Renal cortex interstitium (tissue), 15 donors: ENCODE data around the gene KIAA2012. TPM values are rescaled to one million over a fixed set of nuclear protein-coding genes. Genes with fewer than 3 reads are reported as not detected.

Experiments
- DNase-seq, 11 donors: peaks; one replicate each; pipeline ENCODE4 v3.0.0-alpha.2; 2013; ENCODE audit warnings: low read depth in 9 of 11, low spot score in 4 of 11; ENCODE audit errors: extremely low read depth in 1 of 11
- long read RNA-seq, 16 experiments: transcript quantifications; one replicate each; lab custom pipeline, GENCODE V29; 2026
- polyA plus RNA-seq, 3 donors: library from polyadenylated mRNA; unstranded; fragments of 120-200 nt; gene quantifications; one replicate each; pipeline ENCODE4 v1.2.1, GENCODE V29; 2013; ENCODE audit not compliant: insufficient read length in 3 of 3

Gene KIAA2012
- polyA plus RNA-seq, result under 1 TPM; 0.06 to 0.11 (median 0.10) TPM
- long read RNA-seq, donor 1, result 0 reads
- long read RNA-seq, donor 2, result 0 reads
- long read RNA-seq, donor 3, result 0 reads
- long read RNA-seq, donor 4, result 0 reads
- long read RNA-seq, donor 5, result 0 reads
- long read RNA-seq, donor 6, result 0 reads
- long read RNA-seq, donor 7, result 0 reads
- long read RNA-seq, donor 8, partial matches to known transcripts, result 337 of 367 reads
- long read RNA-seq, donor 8, other reads (novel, unspliced or antisense), result 30 of 367 reads
- long read RNA-seq, donor 9, partial matches to known transcripts, result 178 of 183 reads
- long read RNA-seq, donor 9, other reads (novel, unspliced or antisense), result 5 of 183 reads
- long read RNA-seq, donor 10, result 0 reads
- long read RNA-seq, donor 11, result 0 reads
- long read RNA-seq, donor 12, result 0 reads
- long read RNA-seq, donor 13, result 0 reads
- long read RNA-seq, donor 14, result 0 reads
- long read RNA-seq, donor 15, result 0 reads
- long read RNA-seq, donor 16, result 0 reads

- peak in 3 of 11 donors; percentile 45 to 69 (median 62) for DNase-seq
These were observed at the start of gene KIAA2012 for GRCh38 chr2:202072737-202073401. Gene KIAA2012 (plus strand): TSS chr2:202073255. CDS start chr2:202073628, 373 bp downstream.

- DNase-seq, result no peak
These were observed 49.2 kb upstream of the KIAA2012 start for GRCh38 chr2:202023904-202024266.

GRCh38 chr2:202024871-202025270 is 48.2 kb upstream of the KIAA2012 start:
- DNase-seq, result no peak

- no peak for DNase-seq
These were observed 47.2 kb upstream of the KIAA2012 start for GRCh38 chr2:202025816-202026215.

- DNase-seq, result no peak
These were observed 46.5 kb upstream of the KIAA2012 start for GRCh38 chr2:202026507-202026906.

GRCh38 chr2:202030691-202031090 is 42.4 kb upstream of the KIAA2012 start:
- DNase-seq, result no peak

- DNase-seq, result no peak
These were observed 41.7 kb upstream of the KIAA2012 start for GRCh38 chr2:202031246-202031951.

- DNase-seq, result peak in 6 of 11 donors; percentile 64 to 82 (median 72)
These were observed 40.2 kb upstream of the KIAA2012 start for GRCh38 chr2:202032846-202033316.

- peak; percentile 80 to 95 (median 91) for DNase-seq
These were observed 39.5 kb upstream of the KIAA2012 start, which contains the start of gene FZD7 for GRCh38 chr2:202033317-202034248. Gene FZD7 (plus strand): TSS chr2:202033855. CDS start chr2:202034648, 793 bp downstream.

- no peak for DNase-seq
These were observed 38.6 kb upstream of the KIAA2012 start for GRCh38 chr2:202034249-202035088.

GRCh38 chr2:202035089-202035940 is 37.7 kb upstream of the KIAA2012 start:
- peak in 4 of 11 donors; percentile 65 to 67 (median 66) for DNase-seq

- no peak for DNase-seq
These were observed 37.1 kb upstream of the KIAA2012 start for GRCh38 chr2:202035941-202036372.

- no peak for DNase-seq
These were observed 36.4 kb upstream of the KIAA2012 start for GRCh38 chr2:202036601-202037037.

- DNase-seq, result no peak
These were observed 36.0 kb upstream of the KIAA2012 start for GRCh38 chr2:202037086-202037485.

- no peak for DNase-seq
These were observed 34.4 kb upstream of the KIAA2012 start for GRCh38 chr2:202038471-202039277.
